GM23338 (cell line): ENCODE results near the gene TAB3. TPM values are rescaled to one million over a fixed set of nuclear protein-coding genes. Genes with fewer than 3 reads are reported as not detected.

Experiments
- ATAC-seq: fragments of 200-7000 bp; cut with Tn5 transposase; 3 replicates; pipeline ENCODE4 v1.9.1; 2020
- DNase-seq: peaks from one replicate; pipeline ENCODE4 v3.0.0-alpha.2; 2015; ENCODE audit warnings: low spot score
- H2AFZ ChIP-seq: fragments of 200-600 bp; sonication (generic); 2 replicates; pipeline ENCODE4 v1.8.0; 2016; ENCODE audit warnings: antibody characterized with exemption, mild to moderate bottlenecking, moderate library complexity
- H3F3A ChIP-seq: fragments of 200-600 bp; sonication (generic); replicated peaks from 2 replicates; pipeline ENCODE4 v1.8.0; 2017; ENCODE audit warnings: antibody characterized with exemption, mixed run types, low read depth
- H3K27ac ChIP-seq: fragments of 200-600 bp; sonication (generic); 2 replicates; pipeline ENCODE4 v1.6.1; 2016; ENCODE audit warnings: low read depth
- H3K27me3 ChIP-seq: fragments of 200-600 bp; sonication (generic); 2 replicates; pipeline ENCODE4 v1.8.0; 2016; ENCODE audit warnings: mild to moderate bottlenecking, mixed run types, moderate library complexity; ENCODE audit not compliant: insufficient read depth
- H3K36me3 ChIP-seq: fragments of 200-600 bp; sonication (generic); 2 replicates; pipeline ENCODE4 v1.8.0; 2016; ENCODE audit warnings: mild to moderate bottlenecking; ENCODE audit not compliant: insufficient read depth
- H3K4me1 ChIP-seq: fragments of 200-600 bp; sonication (generic); 2 replicates; pipeline ENCODE4 v1.8.0; 2016; ENCODE audit warnings: mild to moderate bottlenecking, moderate library complexity; ENCODE audit not compliant: insufficient read depth
- H3K4me2 ChIP-seq: fragments of 200-600 bp; sonication (generic); 2 replicates; pipeline ENCODE4 v1.7.1; 2017; ENCODE audit warnings: mixed run types
- H3K4me3 ChIP-seq: fragments of 200-600 bp; sonication (generic); 2 replicates; pipeline ENCODE4 v1.6.1; 2016; ENCODE audit warnings: mixed run types
- H3K79me2 ChIP-seq: fragments of 200-600 bp; sonication (generic); replicated peaks from 2 replicates; pipeline ENCODE4 v1.8.0; 2017; ENCODE audit warnings: mild to moderate bottlenecking; ENCODE audit not compliant: insufficient read depth
- H3K9me2 ChIP-seq: fragments of 200-600 bp; sonication (generic); 2 replicates; pipeline ENCODE4 v1.8.0; 2017; ENCODE audit not compliant: insufficient read depth
- H4K20me1 ChIP-seq: fragments of 200-600 bp; sonication (generic); replicated peaks from 2 replicates; pipeline ENCODE4 v1.8.0; 2017; ENCODE audit warnings: mild to moderate bottlenecking; ENCODE audit not compliant: insufficient read depth
- H3K27ac Mint-ChIP-seq: 2 replicates; pipeline ENCODE4 v1.8.0; 2020; ENCODE audit warnings: inconsistent platforms, mild to moderate bottlenecking, moderate library complexity, mixed read lengths
- H3K27me3 Mint-ChIP-seq: 3 replicates; pipeline ENCODE4 v1.8.0; 2022; ENCODE audit warnings: low read depth, mild to moderate bottlenecking, moderate library complexity, mixed read lengths, inconsistent platforms; ENCODE audit not compliant: insufficient read depth, poor library complexity
- H3K36me3 Mint-ChIP-seq: 3 replicates; pipeline ENCODE4 v1.8.0; 2021; ENCODE audit warnings: low read depth, mild to moderate bottlenecking, inconsistent platforms, moderate library complexity, mixed read lengths
- H3K4me1 Mint-ChIP-seq: 3 replicates; pipeline ENCODE4 v1.8.0; 2020; ENCODE audit warnings: mild to moderate bottlenecking, inconsistent platforms, mixed read lengths
- H3K4me3 Mint-ChIP-seq: 3 replicates; pipeline ENCODE4 v1.8.0; 2021; ENCODE audit warnings: moderate library complexity, mild to moderate bottlenecking, inconsistent platforms, mixed read lengths
- H3K9me3 Mint-ChIP-seq: 3 replicates; pipeline ENCODE4 v1.8.0; 2020; ENCODE audit warnings: moderate library complexity, mild to moderate bottlenecking, inconsistent platforms, mixed read lengths
- CREB1 ChIP-seq: fragments of 250-450 bp; sonication (Bioruptor Pico); IDR thresholded peaks from 2 replicates; pipeline ENCODE4 v1.5.0; 2020; ENCODE audit warnings: low read depth, mild to moderate bottlenecking, moderate library complexity
- CTCF ChIP-seq, 2 experiments: fragments of 200-600 bp in 1 of 2; sonication (generic) in 1 of 2; conservative IDR thresholded peaks; 2 replicates each; pipeline versions ENCODE4 v1.5.1 to v1.6.1; 2016 to 2017; ENCODE audit warnings: antibody characterized with exemption in 2 of 2, low read depth in 2 of 2, mild to moderate bottlenecking in 2 of 2, moderate library complexity in 1 of 2
- EZH2 ChIP-seq: fragments of 200-600 bp; sonication (generic); IDR thresholded peaks from one replicate; pipeline ENCODE4 v1.8.0; 2017; ENCODE audit warnings: antibody characterized with exemption, mild to moderate bottlenecking, low read depth; ENCODE audit not compliant: unreplicated experiment
- EZH2phosphoT487 ChIP-seq: fragments of 200-600 bp; sonication (generic); IDR thresholded peaks from one replicate; pipeline ENCODE4 v1.8.1; 2018; ENCODE audit warnings: antibody characterized with exemption; ENCODE audit not compliant: unreplicated experiment
- JUNB ChIP-seq: IDR thresholded peaks from one replicate; pipeline ENCODE4 v1.6.1; 2016; ENCODE audit warnings: antibody characterized with exemption; ENCODE audit not compliant: unreplicated experiment
- NANOG ChIP-seq: IDR thresholded peaks from 2 replicates; pipeline ENCODE4 v1.6.1; 2016; ENCODE audit warnings: antibody characterized with exemption, borderline replicate concordance
- POLR2AphosphoS5 ChIP-seq: IDR thresholded peaks from 2 replicates; pipeline ENCODE4 v1.6.1; 2016; ENCODE audit warnings: antibody characterized with exemption, low read depth
- STAT1 ChIP-seq: IDR thresholded peaks from one replicate; pipeline ENCODE4 v1.6.1; 2016; ENCODE audit warnings: antibody characterized with exemption; ENCODE audit not compliant: unreplicated experiment
- ZNF114 ChIP-seq: fragments of 250-450 bp; sonication (Bioruptor Pico); IDR thresholded peaks from 2 replicates; pipeline ENCODE4 v1.5.0; 2020; ENCODE audit warnings: mild to moderate bottlenecking, moderate library complexity
- ZNF331 ChIP-seq: fragments of 250-450 bp; sonication (Bioruptor Pico); IDR thresholded peaks from 2 replicates; pipeline ENCODE4 v1.5.0; 2020; ENCODE audit warnings: low read depth, mild to moderate bottlenecking, moderate library complexity
- ZNF462 ChIP-seq: fragments of 250-450 bp; sonication (Bioruptor Pico); IDR thresholded peaks from 2 replicates; pipeline ENCODE4 v1.5.0; 2020; ENCODE audit warnings: mild to moderate bottlenecking, moderate library complexity
- polyA plus RNA-seq: library from polyadenylated mRNA; unstranded; fragments of >200 nt; fragmentation: Nextera tagmentation; extraction: Ambion mirVana; gene quantifications from 2 replicates; pipeline ENCODE4 v1.2.1, GENCODE V29; 2016
- total RNA-seq: library from RNA; depleted of rRNA; stranded (reverse); fragments of >200 nt; shearing (Covaris generic); gene quantifications from 2 replicates; pipeline ENCODE4 v1.2.3, GENCODE V29; 2014
- TF ChIP-seq, protein P1 (sequence below): IDR thresholded peaks from one replicate; pipeline ENCODE4 v1.6.1; 2018; ENCODE audit warnings: antibody characterized with exemption; ENCODE audit not compliant: unreplicated experiment
- TF ChIP-seq, protein P2 (sequence below): IDR thresholded peaks from 2 replicates; pipeline ENCODE4 v1.6.1; 2016; ENCODE audit warnings: antibody characterized with exemption

The TAB3 gene
- total and polyA plus RNA-seq, 2 experiments from 2014 or later = 4.4 to 21.7 TPM

DNA sequence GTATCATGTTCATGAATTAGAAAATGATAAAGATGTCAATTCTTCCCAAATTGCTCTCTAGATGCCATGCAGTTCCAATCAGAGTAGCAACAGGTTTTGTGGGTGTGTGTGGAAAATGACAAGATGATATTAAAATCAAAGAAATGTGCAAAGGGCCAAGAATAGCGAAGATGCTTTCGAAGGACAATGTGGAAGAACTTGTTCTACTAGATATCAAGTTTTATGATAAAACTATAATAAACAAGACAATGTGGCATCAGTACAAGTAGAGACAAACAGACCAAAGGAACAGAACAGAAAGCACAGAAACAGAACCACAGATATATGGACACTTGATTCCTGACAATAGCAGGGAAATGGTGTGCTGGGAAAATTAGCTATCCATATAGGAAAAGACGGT is 9.0 kb downstream of the TAB3 start:
- Mint-ChIP-seq H3K27me3 (peaks cover 5% of the 10 kb centered on the region), H3K9me3 (no peaks in the 10 kb centered on the region), H3K4me3 (no peak overlapping the region), H3K27ac (no peak overlapping the region), H3K36me3 (no peaks in the 10 kb centered on the region), H3K4me1 (peaks cover 19% of the 10 kb centered on the region; the same call in 2 of the 3 replicates)
- TF ChIP-seq ZNF114 (CRISPR knock-in tag) = no peak
- TF ChIP-seq CTCF (conservative IDR thresholded peaks at IDR 0.05; ENCODE audit: low read depth in 2 of 2) = no peak
- TF ChIP-seq, protein P1, sequence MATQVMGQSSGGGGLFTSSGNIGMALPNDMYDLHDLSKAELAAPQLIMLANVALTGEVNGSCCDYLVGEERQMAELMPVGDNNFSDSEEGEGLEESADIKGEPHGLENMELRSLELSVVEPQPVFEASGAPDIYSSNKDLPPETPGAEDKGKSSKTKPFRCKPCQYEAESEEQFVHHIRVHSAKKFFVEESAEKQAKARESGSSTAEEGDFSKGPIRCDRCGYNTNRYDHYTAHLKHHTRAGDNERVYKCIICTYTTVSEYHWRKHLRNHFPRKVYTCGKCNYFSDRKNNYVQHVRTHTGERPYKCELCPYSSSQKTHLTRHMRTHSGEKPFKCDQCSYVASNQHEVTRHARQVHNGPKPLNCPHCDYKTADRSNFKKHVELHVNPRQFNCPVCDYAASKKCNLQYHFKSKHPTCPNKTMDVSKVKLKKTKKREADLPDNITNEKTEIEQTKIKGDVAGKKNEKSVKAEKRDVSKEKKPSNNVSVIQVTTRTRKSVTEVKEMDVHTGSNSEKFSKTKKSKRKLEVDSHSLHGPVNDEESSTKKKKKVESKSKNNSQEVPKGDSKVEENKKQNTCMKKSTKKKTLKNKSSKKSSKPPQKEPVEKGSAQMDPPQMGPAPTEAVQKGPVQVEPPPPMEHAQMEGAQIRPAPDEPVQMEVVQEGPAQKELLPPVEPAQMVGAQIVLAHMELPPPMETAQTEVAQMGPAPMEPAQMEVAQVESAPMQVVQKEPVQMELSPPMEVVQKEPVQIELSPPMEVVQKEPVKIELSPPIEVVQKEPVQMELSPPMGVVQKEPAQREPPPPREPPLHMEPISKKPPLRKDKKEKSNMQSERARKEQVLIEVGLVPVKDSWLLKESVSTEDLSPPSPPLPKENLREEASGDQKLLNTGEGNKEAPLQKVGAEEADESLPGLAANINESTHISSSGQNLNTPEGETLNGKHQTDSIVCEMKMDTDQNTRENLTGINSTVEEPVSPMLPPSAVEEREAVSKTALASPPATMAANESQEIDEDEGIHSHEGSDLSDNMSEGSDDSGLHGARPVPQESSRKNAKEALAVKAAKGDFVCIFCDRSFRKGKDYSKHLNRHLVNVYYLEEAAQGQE = no peak
- TF ChIP-seq NANOG = no peak
- TF ChIP-seq ZNF462 (CRISPR knock-in tag) = no peak
- TF ChIP-seq STAT1 = no peak
- no peak for TF ChIP-seq EZH2phosphoT487
- no peak for TF ChIP-seq EZH2
- no peak for TF ChIP-seq POLR2AphosphoS5
- TF ChIP-seq JUNB = no peak
- TF ChIP-seq ZNF331 = no peak
- no peak for TF ChIP-seq CREB1 (CRISPR knock-in tag)
- TF ChIP-seq, protein P2, sequence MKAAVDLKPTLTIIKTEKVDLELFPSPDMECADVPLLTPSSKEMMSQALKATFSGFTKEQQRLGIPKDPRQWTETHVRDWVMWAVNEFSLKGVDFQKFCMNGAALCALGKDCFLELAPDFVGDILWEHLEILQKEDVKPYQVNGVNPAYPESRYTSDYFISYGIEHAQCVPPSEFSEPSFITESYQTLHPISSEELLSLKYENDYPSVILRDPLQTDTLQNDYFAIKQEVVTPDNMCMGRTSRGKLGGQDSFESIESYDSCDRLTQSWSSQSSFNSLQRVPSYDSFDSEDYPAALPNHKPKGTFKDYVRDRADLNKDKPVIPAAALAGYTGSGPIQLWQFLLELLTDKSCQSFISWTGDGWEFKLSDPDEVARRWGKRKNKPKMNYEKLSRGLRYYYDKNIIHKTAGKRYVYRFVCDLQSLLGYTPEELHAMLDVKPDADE = no peak
- no peak overlapping the region for H3K27ac ChIP-seq
- H3K27me3 ChIP-seq = no peaks in the 10 kb centered on the region
- no peak overlapping the region for H3K4me2 ChIP-seq
- H3K9me2 ChIP-seq = no peaks in the 10 kb centered on the region
- H3K79me2 ChIP-seq = peaks cover 52% of the 10 kb centered on the region
- H3K4me3 ChIP-seq = no peak overlapping the region
- H3K36me3 ChIP-seq = no peaks in the 10 kb centered on the region
- H4K20me1 ChIP-seq = no peaks in the 10 kb centered on the region
- H3F3A ChIP-seq = no peaks in the 10 kb centered on the region
- DNase-seq = no peak
- no peaks in the 10 kb centered on the region for H3K4me1 ChIP-seq
- H2AFZ ChIP-seq = no peak overlapping the region
- no peak for ATAC-seq
